Measurements from ENCODE around the gene NUP98.

NUP98 gene

GRCh38 chr11:3674189-3674588 lies 123.2 kb downstream of the NUP98 start (continued):
- TF ChIP-seq ZNF518A (tag by site-specific recombination; conservative IDR thresholded peaks at IDR 0.05; ENCODE audit: low read depth) (no peak), ZNF354C (tag by site-specific recombination; IDR thresholded peaks at IDR 0.05; ENCODE audit: borderline replicate concordance, low read depth) (no peak), GFI1B (tag by site-specific recombination; IDR thresholded peaks at IDR 0.05) (no peak), ZNF768 (tag by site-specific recombination; IDR thresholded peaks at IDR 0.05) (no peak), ZNF214 (tag by site-specific recombination; IDR thresholded peaks at IDR 0.05; ENCODE audit: borderline replicate concordance) (no peak), MEIS1 (CRISPR knock-in tag; IDR thresholded peaks at IDR 0.05; ENCODE audit: borderline replicate concordance) (no peak)

GRCh38 chr11:3671334-3672254 lies 125.8 kb downstream of the NUP98 start, which contains the start of gene CHRNA10:
TSS of gene CHRNA10 (minus strand) at chr11:3671384. CDS start at chr11:3671312, 72 bp downstream.
- TF ChIP-seq ZNF777 (tag by site-specific recombination; IDR thresholded peaks at IDR 0.05; ENCODE audit: borderline replicate concordance), result no peak
- TF ChIP-seq ZNF366 (tag by site-specific recombination; conservative IDR thresholded peaks at IDR 0.05), result peak; percentile 71
- no peak for TF ChIP-seq ZNF341 (tag by site-specific recombination; IDR thresholded peaks at IDR 0.05; ENCODE audit: low read depth)
- no peak for TF ChIP-seq ZNF2 (tag by site-specific recombination; IDR thresholded peaks at IDR 0.05)
- no peak for TF ChIP-seq ZNF544 (tag by site-specific recombination; IDR thresholded peaks at IDR 0.05)
- peak; percentile 87; the same call in 1 of the 2 replicates for TF ChIP-seq PRDM1 (tag by site-specific recombination; IDR thresholded peaks at IDR 0.05)
- no peak for TF ChIP-seq ZNF433 (tag by site-specific recombination; IDR thresholded peaks at IDR 0.05; ENCODE audit: low read depth)
- no peak within 1 kb of the TSS for H3K4me3 ChIP-seq (ENCODE audit: low read depth, low read length)
- H3K9me3 ChIP-seq (ENCODE audit: control insufficient read depth, insufficient read depth, low read depth, low read length), result no peaks in the 10 kb centered on the region
- ChIA-PET CTCF (no interaction called here), POLR2A (no interaction called here)
- peaks cover 7 to 93% of the 10 kb centered on the region in 2 experiments; a peak in 2 of 3 replicates for H3K36me3 ChIP-seq (ENCODE audit: control insufficient read depth in 2 of 2, insufficient read depth in 1 of 2, low read length in 2 of 2)
- H3K4me1 ChIP-seq (ENCODE audit: control insufficient read depth, insufficient read depth, low read length), result no peaks in the 10 kb centered on the region
- H3K27ac ChIP-seq (ENCODE audit: extremely low read depth, low read depth, low read length), result no peak within 1 kb of the TSS

- Histone ChIP-seq H3K4me3 (ENCODE audit: low read depth, low read length) (no peak overlapping the region), H3K36me3 (ENCODE audit: control insufficient read depth in 2 of 2, insufficient read depth in 1 of 2, low read length in 2 of 2) (peaks cover 7 to 93% of the 10 kb centered on the region in 2 experiments; a peak in 2 of 3 replicates), H3K9me3 (ENCODE audit: control insufficient read depth, insufficient read depth, low read depth, low read length) (no peaks in the 10 kb centered on the region), H3K4me1 (ENCODE audit: control insufficient read depth, insufficient read depth, low read length) (no peaks in the 10 kb centered on the region), H3K27ac (ENCODE audit: extremely low read depth, low read depth, low read length) (no peak overlapping the region)
- CTCF ChIA-PET, result no interaction called here
- POLR2A ChIA-PET, result no interaction called here
- TF ChIP-seq ZBTB48 (tag by site-specific recombination; IDR thresholded peaks at IDR 0.05), result no peak
- no peak for TF ChIP-seq ZNF155 (tag by site-specific recombination; IDR thresholded peaks at IDR 0.05)
- no peak for TF ChIP-seq YY2 (tag by site-specific recombination; IDR thresholded peaks at IDR 0.05)
- TF ChIP-seq MYNN (tag by site-specific recombination; IDR thresholded peaks at IDR 0.05; ENCODE audit: borderline replicate concordance), result no peak
- no peak for TF ChIP-seq ZNF184 (tag by site-specific recombination; IDR thresholded peaks at IDR 0.05)
- TF ChIP-seq HIC1 (tag by site-specific recombination; IDR thresholded peaks at IDR 0.05), result no peak
- TF ChIP-seq ZNF324 (tag by site-specific recombination; IDR thresholded peaks at IDR 0.05), result no peak
- TF ChIP-seq ZNF138 (tag by site-specific recombination; IDR thresholded peaks at IDR 0.05; ENCODE audit: borderline replicate concordance), result no peak
Observed at GRCh38 chr11:3669742-3670183, 127.6 kb downstream of the NUP98 start.

All from HEK293 (cell line).